ENCODE data around the gene RORC. TPM values are rescaled to one million over a fixed set of nuclear protein-coding genes. Genes with fewer than 3 reads are reported as not detected.
A peak's percentile ranks its signal among the peaks of the same experiment; 100 is the strongest.

RORC gene
- total and polyA plus RNA-seq, 2 of the 8 experiments (the other 6 are each of a cell fraction or from before 2014, with no cell fraction given) = 0.44 to 0.54 TPM

GRCh38 chr1:151838222-151839081 lies 6.8 kb upstream of the RORC start (continued):
- TF ChIP-seq, protein P1, sequence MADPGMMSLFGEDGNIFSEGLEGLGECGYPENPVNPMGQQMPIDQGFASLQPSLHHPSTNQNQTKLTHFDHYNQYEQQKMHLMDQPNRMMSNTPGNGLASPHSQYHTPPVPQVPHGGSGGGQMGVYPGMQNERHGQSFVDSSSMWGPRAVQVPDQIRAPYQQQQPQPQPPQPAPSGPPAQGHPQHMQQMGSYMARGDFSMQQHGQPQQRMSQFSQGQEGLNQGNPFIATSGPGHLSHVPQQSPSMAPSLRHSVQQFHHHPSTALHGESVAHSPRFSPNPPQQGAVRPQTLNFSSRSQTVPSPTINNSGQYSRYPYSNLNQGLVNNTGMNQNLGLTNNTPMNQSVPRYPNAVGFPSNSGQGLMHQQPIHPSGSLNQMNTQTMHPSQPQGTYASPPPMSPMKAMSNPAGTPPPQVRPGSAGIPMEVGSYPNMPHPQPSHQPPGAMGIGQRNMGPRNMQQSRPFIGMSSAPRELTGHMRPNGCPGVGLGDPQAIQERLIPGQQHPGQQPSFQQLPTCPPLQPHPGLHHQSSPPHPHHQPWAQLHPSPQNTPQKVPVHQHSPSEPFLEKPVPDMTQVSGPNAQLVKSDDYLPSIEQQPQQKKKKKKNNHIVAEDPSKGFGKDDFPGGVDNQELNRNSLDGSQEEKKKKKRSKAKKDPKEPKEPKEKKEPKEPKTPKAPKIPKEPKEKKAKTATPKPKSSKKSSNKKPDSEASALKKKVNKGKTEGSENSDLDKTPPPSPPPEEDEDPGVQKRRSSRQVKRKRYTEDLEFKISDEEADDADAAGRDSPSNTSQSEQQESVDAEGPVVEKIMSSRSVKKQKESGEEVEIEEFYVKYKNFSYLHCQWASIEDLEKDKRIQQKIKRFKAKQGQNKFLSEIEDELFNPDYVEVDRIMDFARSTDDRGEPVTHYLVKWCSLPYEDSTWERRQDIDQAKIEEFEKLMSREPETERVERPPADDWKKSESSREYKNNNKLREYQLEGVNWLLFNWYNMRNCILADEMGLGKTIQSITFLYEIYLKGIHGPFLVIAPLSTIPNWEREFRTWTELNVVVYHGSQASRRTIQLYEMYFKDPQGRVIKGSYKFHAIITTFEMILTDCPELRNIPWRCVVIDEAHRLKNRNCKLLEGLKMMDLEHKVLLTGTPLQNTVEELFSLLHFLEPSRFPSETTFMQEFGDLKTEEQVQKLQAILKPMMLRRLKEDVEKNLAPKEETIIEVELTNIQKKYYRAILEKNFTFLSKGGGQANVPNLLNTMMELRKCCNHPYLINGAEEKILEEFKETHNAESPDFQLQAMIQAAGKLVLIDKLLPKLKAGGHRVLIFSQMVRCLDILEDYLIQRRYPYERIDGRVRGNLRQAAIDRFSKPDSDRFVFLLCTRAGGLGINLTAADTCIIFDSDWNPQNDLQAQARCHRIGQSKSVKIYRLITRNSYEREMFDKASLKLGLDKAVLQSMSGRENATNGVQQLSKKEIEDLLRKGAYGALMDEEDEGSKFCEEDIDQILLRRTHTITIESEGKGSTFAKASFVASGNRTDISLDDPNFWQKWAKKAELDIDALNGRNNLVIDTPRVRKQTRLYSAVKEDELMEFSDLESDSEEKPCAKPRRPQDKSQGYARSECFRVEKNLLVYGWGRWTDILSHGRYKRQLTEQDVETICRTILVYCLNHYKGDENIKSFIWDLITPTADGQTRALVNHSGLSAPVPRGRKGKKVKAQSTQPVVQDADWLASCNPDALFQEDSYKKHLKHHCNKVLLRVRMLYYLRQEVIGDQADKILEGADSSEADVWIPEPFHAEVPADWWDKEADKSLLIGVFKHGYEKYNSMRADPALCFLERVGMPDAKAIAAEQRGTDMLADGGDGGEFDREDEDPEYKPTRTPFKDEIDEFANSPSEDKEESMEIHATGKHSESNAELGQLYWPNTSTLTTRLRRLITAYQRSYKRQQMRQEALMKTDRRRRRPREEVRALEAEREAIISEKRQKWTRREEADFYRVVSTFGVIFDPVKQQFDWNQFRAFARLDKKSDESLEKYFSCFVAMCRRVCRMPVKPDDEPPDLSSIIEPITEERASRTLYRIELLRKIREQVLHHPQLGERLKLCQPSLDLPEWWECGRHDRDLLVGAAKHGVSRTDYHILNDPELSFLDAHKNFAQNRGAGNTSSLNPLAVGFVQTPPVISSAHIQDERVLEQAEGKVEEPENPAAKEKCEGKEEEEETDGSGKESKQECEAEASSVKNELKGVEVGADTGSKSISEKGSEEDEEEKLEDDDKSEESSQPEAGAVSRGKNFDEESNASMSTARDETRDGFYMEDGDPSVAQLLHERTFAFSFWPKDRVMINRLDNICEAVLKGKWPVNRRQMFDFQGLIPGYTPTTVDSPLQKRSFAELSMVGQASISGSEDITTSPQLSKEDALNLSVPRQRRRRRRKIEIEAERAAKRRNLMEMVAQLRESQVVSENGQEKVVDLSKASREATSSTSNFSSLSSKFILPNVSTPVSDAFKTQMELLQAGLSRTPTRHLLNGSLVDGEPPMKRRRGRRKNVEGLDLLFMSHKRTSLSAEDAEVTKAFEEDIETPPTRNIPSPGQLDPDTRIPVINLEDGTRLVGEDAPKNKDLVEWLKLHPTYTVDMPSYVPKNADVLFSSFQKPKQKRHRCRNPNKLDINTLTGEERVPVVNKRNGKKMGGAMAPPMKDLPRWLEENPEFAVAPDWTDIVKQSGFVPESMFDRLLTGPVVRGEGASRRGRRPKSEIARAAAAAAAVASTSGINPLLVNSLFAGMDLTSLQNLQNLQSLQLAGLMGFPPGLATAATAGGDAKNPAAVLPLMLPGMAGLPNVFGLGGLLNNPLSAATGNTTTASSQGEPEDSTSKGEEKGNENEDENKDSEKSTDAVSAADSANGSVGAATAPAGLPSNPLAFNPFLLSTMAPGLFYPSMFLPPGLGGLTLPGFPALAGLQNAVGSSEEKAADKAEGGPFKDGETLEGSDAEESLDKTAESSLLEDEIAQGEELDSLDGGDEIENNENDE (IDR thresholded peaks at IDR 0.05; ENCODE audit: insufficient replicate concordance, low read length) = no peak
- TF ChIP-seq KDM5A (IDR thresholded peaks at IDR 0.05; ENCODE audit: low read length) (no peak), GABPA (IDR thresholded peaks at IDR 0.05; ENCODE audit: borderline replicate concordance, insufficient read depth, low read length) (no peak; the same call in 1 of the 2 replicates), YY1 (IDR thresholded peaks at IDR 0.05; ENCODE audit: low read depth, low read length) (no peak), FOSL1 (IDR thresholded peaks at IDR 0.05; ENCODE audit: insufficient read depth, low read depth, low read length) (no peak), ZNF274 (IDR thresholded peaks at IDR 0.05; ENCODE audit: borderline replicate concordance, extremely low read depth, low read length) (no peak)
- TF ChIP-seq, protein P2, sequence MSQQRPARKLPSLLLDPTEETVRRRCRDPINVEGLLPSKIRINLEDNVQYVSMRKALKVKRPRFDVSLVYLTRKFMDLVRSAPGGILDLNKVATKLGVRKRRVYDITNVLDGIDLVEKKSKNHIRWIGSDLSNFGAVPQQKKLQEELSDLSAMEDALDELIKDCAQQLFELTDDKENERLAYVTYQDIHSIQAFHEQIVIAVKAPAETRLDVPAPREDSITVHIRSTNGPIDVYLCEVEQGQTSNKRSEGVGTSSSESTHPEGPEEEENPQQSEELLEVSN (IDR thresholded peaks at IDR 0.05) = peak; percentile 86

All from H1 (cell line).